ENCODE measurements around the gene RC3H2.
"Not testable (repeated sequence)": the region's sequence is repeated elsewhere in the genome, so short reads cannot be mapped to it uniquely, and the experiment has no call there.

- TF ChIP-seq MEIS1 (CRISPR knock-in tag; IDR thresholded peaks at IDR 0.05; ENCODE audit: borderline replicate concordance); CTCF (tag by site-specific recombination; IDR thresholded peaks at IDR 0.05); ZBTB7A (tag by site-specific recombination; IDR thresholded peaks at IDR 0.05; ENCODE audit: low read depth); ZNF175 (tag by site-specific recombination; IDR thresholded peaks at IDR 0.05); ZNF48 (tag by site-specific recombination; IDR thresholded peaks at IDR 0.05); ZNF155 (tag by site-specific recombination; IDR thresholded peaks at IDR 0.05): not testable (repeated sequence)
Measured at GRCh38 chr9:122906122-122906521, 963 bp upstream of the RC3H2 start.
